ENCODE data around the gene AGBL1.

- no peak for TF ChIP-seq POLR2AphosphoS5 (IDR thresholded peaks at IDR 0.05)
- TF ChIP-seq, protein P1, sequence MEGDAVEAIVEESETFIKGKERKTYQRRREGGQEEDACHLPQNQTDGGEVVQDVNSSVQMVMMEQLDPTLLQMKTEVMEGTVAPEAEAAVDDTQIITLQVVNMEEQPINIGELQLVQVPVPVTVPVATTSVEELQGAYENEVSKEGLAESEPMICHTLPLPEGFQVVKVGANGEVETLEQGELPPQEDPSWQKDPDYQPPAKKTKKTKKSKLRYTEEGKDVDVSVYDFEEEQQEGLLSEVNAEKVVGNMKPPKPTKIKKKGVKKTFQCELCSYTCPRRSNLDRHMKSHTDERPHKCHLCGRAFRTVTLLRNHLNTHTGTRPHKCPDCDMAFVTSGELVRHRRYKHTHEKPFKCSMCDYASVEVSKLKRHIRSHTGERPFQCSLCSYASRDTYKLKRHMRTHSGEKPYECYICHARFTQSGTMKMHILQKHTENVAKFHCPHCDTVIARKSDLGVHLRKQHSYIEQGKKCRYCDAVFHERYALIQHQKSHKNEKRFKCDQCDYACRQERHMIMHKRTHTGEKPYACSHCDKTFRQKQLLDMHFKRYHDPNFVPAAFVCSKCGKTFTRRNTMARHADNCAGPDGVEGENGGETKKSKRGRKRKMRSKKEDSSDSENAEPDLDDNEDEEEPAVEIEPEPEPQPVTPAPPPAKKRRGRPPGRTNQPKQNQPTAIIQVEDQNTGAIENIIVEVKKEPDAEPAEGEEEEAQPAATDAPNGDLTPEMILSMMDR (IDR thresholded peaks at IDR 0.05), result no peak
Observed at GRCh38 chr15:86237111-86237500, 157.4 kb downstream of the AGBL1 start.

All from transverse colon (tissue), 4 donors.